GM19455 (cell line): ENCODE measurements around the gene EFNA4.
"Not testable (repeated sequence)": the region's sequence is repeated elsewhere in the genome, so short reads cannot be mapped to it uniquely, and the experiment has no call there.

Experiments
- ATAC-seq: cut with Tn5 transposase; IDR thresholded peaks from one replicate; pipeline ENCODE4 v1.9.1; 2021; ENCODE audit not compliant: unreplicated experiment

EFNA4 gene

GRCh38 chr1:155116113-155116764 is 52.7 kb downstream of the EFNA4 start:
- no peak for ATAC-seq

GRCh38 chr1:155117610-155118009 is 54.1 kb downstream of the EFNA4 start:
- ATAC-seq: no peak

- not testable (repeated sequence) for ATAC-seq
These were observed 54.5 kb downstream of the EFNA4 start for GRCh38 chr1:155118090-155118489.
